GM12878 (cell line): ENCODE data around the gene CPLX4. TPM values are rescaled to one million over a fixed set of nuclear protein-coding genes. Genes with fewer than 3 reads are reported as not detected.

Source experiments
- ATAC-seq: fragments of 200-7000 bp; cut with Tn5 transposase; 3 replicates; pipeline ENCODE4 v1.9.1; 2020; ENCODE audit warnings: mild to moderate bottlenecking, moderate library complexity
- BruUV-seq: library from RNA; stranded (reverse); fragments of 400-500 nt; replicated peaks from 2 replicates; lab custom pipeline; 2021; lab: Mats Ljungman, UMichigan
- CTCF ChIA-PET: fragments of 300-600 bp; sonication (Branson Sonifier 250); formaldehyde crosslinking; extraction: SDS; loops from one replicate; lab custom pipeline; 2021; ENCODE audit warnings: inconsistent platforms; lab: Yijun Ruan, JAX
- POLR2A ChIA-PET: fragments of 350-600 bp; formaldehyde crosslinking; extraction: SDS; loops from one replicate; lab custom pipeline; 2021; ENCODE audit warnings: inconsistent platforms; lab: Charles Lee
- RAD21 ChIA-PET: fragments of 300-600 bp; sonication (Branson Sonifier 250); formaldehyde crosslinking; loops from one replicate; lab custom pipeline; 2023; ENCODE audit warnings: antibody characterized with exemption; ENCODE audit not compliant: unreplicated experiment; lab: Charles Lee
- SMC1A ChIA-PET: fragments of 300-600 bp; sonication (Branson Sonifier 250); formaldehyde crosslinking; loops from one replicate; lab custom pipeline; 2023; ENCODE audit not compliant: unreplicated experiment, uncharacterized antibody; lab: Charles Lee
- DNase-seq: peaks from one replicate; pipeline ENCODE4 v3.0.0-alpha.2; 2011; ENCODE audit warnings: low read depth, low spot score
- FAIRE-seq: peaks from 3 replicates; lab custom pipeline; 2011; peaks lifted over from hg19 to GRCh38; lab: Jason Lieb, UNC
- H2AFZ ChIP-seq: 2 replicates; pipeline ENCODE4 v1.6.0; 2011; ENCODE audit warnings: low read depth, low read length, control low read depth; ENCODE audit not compliant: control insufficient read depth
- H3K27ac ChIP-seq: 2 replicates; pipeline ENCODE4 v1.5.1; 2011; ENCODE audit warnings: control low read depth; ENCODE audit not compliant: control insufficient read depth, insufficient read depth
- H3K27me3 ChIP-seq, 2 experiments: replicated peaks in 1 of 2; 2 replicates each; pipeline versions ENCODE4 v1.6.0 to v1.6.1; 2011; ENCODE audit warnings: low read length in 1 of 2; ENCODE audit not compliant: control insufficient read depth in 2 of 2, insufficient read depth in 2 of 2
- H3K36me3 ChIP-seq, 2 experiments: 2 replicates each; pipeline ENCODE4 v1.5.1; 2011; ENCODE audit warnings: low read length in 1 of 2; ENCODE audit not compliant: control insufficient read depth in 2 of 2, insufficient read depth in 2 of 2
- H3K4me1 ChIP-seq: 2 replicates; pipeline ENCODE4 v1.6.1; 2011; ENCODE audit warnings: mild to moderate bottlenecking, low read length, moderate library complexity, mixed read lengths; ENCODE audit not compliant: control insufficient read depth, insufficient read depth
- H3K4me2 ChIP-seq: 2 replicates; pipeline ENCODE4 v1.6.0; 2011; ENCODE audit warnings: control low read depth; ENCODE audit not compliant: control insufficient read depth, insufficient read depth
- H3K4me3 ChIP-seq: fragments of 200-600 bp; sonication (generic); 2 replicates; pipeline ENCODE4 v1.5.1; 2016
- H3K79me2 ChIP-seq: 2 replicates; pipeline ENCODE4 v1.6.0; 2011; ENCODE audit warnings: low read length; ENCODE audit not compliant: control insufficient read depth, insufficient read depth
- H3K9ac ChIP-seq: 2 replicates; pipeline ENCODE4 v1.8.0; 2011; ENCODE audit warnings: low read length, control low read depth, mixed read lengths; ENCODE audit not compliant: control insufficient read depth, insufficient read depth
- H3K9me3 ChIP-seq: replicated peaks from 3 replicates; pipeline ENCODE4 v1.5.1; 2011; ENCODE audit warnings: mild to moderate bottlenecking, low read length; ENCODE audit not compliant: control insufficient read depth, insufficient read depth
- H4K20me1 ChIP-seq: 2 replicates; pipeline ENCODE4 v1.6.0; 2011; ENCODE audit not compliant: control insufficient read depth, insufficient read depth
- CHD4 ChIP-seq: fragments of 200-600 bp; sonication (generic); IDR thresholded peaks from 2 replicates; pipeline ENCODE4 v1.6.1; 2016; ENCODE audit warnings: mild to moderate bottlenecking
- CREB1 ChIP-seq: IDR thresholded peaks from 2 replicates; pipeline ENCODE4 v1.6.1; 2012; ENCODE audit warnings: low read depth, mild to moderate bottlenecking, inconsistent platforms
- IKZF2 ChIP-seq, 2 experiments: fragments of 450-650 bp; IDR thresholded peaks; 2 replicates each; pipeline ENCODE4 v1.6.1; 2017; ENCODE audit warnings: mild to moderate bottlenecking in 2 of 2, moderate library complexity in 2 of 2
- KDM1A ChIP-seq: fragments of 200-600 bp; sonication (generic); IDR thresholded peaks from 2 replicates; pipeline ENCODE4 v1.6.1; 2016; ENCODE audit warnings: borderline replicate concordance
- KLF5 ChIP-seq: fragments of 450-650 bp; IDR thresholded peaks from 2 replicates; pipeline ENCODE4 v1.6.1; 2014; ENCODE audit warnings: mild to moderate bottlenecking; ENCODE audit not compliant: partially characterized antibody
- MYB ChIP-seq: fragments of 150-350 bp; IDR thresholded peaks from 2 replicates; pipeline ENCODE4 v1.6.1; 2014; ENCODE audit warnings: mild to moderate bottlenecking, low read depth, low read length, borderline replicate concordance
- RAD21 ChIP-seq: IDR thresholded peaks from 2 replicates; pipeline ENCODE4 v1.6.1; 2011; ENCODE audit warnings: mild to moderate bottlenecking, low read depth, low read length, moderate library complexity; ENCODE audit not compliant: insufficient read depth
- WRNIP1 ChIP-seq: IDR thresholded peaks from 2 replicates; pipeline ENCODE4 v1.6.1; 2011; ENCODE audit warnings: low read depth, low read length, improper control_type of control experiment, borderline replicate concordance
- in situ Hi-C: fragments of 300-500 bp; cut with MboI; formaldehyde crosslinking; loops from 9 replicates; pipeline ENCODE4 v1.14.3; 2018; ENCODE audit warnings: mixed read lengths
- intact Hi-C: fragments of 100-400 bp; cut with micrococcal nuclease; formaldehyde crosslinking; loops from one replicate; pipeline ENCODE4 v1.14.2; 2022; ENCODE audit not compliant: unreplicated experiment
- polyA plus RNA-seq, 11 experiments: library from polyadenylated mRNA; depleted of rRNA in 4 of 11; unstranded in 6 of 11; stranded (reverse) in 5 of 11; fragments of >200 nt; fragmentation: Nextera tagmentation in 4 of 11; fragmentation: Illumina TruSeq in 1 of 11; extraction: Ambion mirVana in 4 of 11; extraction: Trizol in 1 of 11; gene quantifications; 1 replicate in 1 of 11; 2 replicates in 10 of 11; pipeline versions ENCODE4 v1.2.1 to v1.2.3, GENCODE V29; 2011 to 2016; ENCODE audit warnings: inconsistent platforms in 2 of 11, missing spikeins in 2 of 11, low read depth in 1 of 11
- total RNA-seq, 4 experiments: library from RNA; depleted of rRNA in 3 of 4; stranded (reverse); fragments of >200 nt in 3 of 4; fragmentation: Illumina TruSeq in 1 of 4; extraction: Trizol in 1 of 4; gene quantifications; 2 replicates each; pipeline versions ENCODE4 v1.2.1 to v1.2.3, GENCODE V29; 2013 to 2021
- TF ChIP-seq, protein P1 (sequence below): IDR thresholded peaks from 2 replicates; pipeline ENCODE4 v1.6.1; 2012; ENCODE audit warnings: mild to moderate bottlenecking, low read depth, low read length

CPLX4 gene
- total and polyA plus RNA-seq, 10 of the 15 experiments (the other 5 are each of a cell fraction or from before 2014, with no cell fraction given) = not detected

DNA sequence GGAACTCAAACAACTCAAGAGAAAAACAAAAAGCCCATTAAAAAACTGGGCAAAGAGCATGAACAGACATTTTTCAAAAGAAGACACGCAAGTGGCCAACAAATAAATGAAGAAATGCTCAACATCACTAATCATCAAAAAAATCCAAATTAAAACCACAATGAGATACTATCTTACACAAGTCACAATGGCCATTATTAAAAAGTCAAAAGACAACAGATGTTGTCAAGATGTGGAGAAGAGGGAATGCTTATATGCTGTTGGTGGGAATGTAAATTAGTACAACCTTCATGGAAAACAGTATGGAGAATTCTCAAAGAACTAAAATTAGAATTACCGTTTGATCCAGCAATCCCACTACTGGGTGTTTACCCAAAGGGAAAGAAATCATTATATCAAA is 25.5 kb upstream of the CPLX4 start (continued):
- TF ChIP-seq MYB (no peak), CHD4 (no peak), IKZF2 (IDR thresholded peaks at IDR 0.05) (no peak), KLF5 (no peak)
- TF ChIP-seq, all 136 proteins: peak for 0

DNA sequence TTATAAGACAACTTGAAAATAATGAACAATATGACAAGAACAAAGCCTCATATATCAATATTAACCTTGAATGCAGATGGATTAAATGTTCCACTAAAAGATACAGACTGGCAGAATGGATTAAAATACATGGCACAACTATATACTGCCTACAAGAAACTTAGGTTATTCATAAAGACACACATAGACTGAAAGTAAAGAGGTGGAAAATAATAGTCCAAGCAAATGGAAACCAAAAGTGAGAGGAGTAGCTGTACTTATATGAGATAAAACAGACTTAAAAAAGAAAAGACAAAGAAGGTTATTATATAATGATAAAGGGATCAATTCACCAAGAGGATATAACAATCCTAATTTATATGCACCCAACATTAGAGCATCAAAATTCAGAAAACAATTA is 22.4 kb upstream of the CPLX4 start:
- DNase-seq (no peak), ATAC-seq (peak; percentile 56), FAIRE-seq (no peak)
- CTCF ChIA-PET = no interaction called here
- H3K79me2 ChIP-seq = peaks cover 8% of the 10 kb centered on the region
- H3K27ac ChIP-seq = no peak overlapping the region
- H2AFZ ChIP-seq = no peak overlapping the region
- no peaks in the 10 kb centered on the region for H3K27me3 ChIP-seq
- H3K9me3 ChIP-seq = peaks cover 7% of the 10 kb centered on the region; the same call in 2 of the 3 replicates
- no peak overlapping the region for H3K4me3 ChIP-seq
- no peaks in the 10 kb centered on the region; the same call in 1 of the 2 replicates for H3K4me1 ChIP-seq
- BruUV-seq = no TSS peak
- SMC1A ChIA-PET = interaction anchor here (1.4 kb wide), 1 partner anchor 11 kb away, joined by 6 read pairs; no protein-coding TSS in a partner anchor
- RAD21 ChIA-PET = no interaction called here
- intact Hi-C loops = no loop called here
- H3K9ac ChIP-seq = no peak overlapping the region
- no peaks in the 10 kb centered on the region for H4K20me1 ChIP-seq
- TF ChIP-seq WRNIP1 = no peak
- TF ChIP-seq RAD21 = no peak
- no peak for TF ChIP-seq KDM1A
- no peak for TF ChIP-seq CREB1
- TF ChIP-seq, protein P1, sequence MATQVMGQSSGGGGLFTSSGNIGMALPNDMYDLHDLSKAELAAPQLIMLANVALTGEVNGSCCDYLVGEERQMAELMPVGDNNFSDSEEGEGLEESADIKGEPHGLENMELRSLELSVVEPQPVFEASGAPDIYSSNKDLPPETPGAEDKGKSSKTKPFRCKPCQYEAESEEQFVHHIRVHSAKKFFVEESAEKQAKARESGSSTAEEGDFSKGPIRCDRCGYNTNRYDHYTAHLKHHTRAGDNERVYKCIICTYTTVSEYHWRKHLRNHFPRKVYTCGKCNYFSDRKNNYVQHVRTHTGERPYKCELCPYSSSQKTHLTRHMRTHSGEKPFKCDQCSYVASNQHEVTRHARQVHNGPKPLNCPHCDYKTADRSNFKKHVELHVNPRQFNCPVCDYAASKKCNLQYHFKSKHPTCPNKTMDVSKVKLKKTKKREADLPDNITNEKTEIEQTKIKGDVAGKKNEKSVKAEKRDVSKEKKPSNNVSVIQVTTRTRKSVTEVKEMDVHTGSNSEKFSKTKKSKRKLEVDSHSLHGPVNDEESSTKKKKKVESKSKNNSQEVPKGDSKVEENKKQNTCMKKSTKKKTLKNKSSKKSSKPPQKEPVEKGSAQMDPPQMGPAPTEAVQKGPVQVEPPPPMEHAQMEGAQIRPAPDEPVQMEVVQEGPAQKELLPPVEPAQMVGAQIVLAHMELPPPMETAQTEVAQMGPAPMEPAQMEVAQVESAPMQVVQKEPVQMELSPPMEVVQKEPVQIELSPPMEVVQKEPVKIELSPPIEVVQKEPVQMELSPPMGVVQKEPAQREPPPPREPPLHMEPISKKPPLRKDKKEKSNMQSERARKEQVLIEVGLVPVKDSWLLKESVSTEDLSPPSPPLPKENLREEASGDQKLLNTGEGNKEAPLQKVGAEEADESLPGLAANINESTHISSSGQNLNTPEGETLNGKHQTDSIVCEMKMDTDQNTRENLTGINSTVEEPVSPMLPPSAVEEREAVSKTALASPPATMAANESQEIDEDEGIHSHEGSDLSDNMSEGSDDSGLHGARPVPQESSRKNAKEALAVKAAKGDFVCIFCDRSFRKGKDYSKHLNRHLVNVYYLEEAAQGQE = no peak
- TF ChIP-seq, all 136 proteins: peak for 0
- 0 out of 2 replicates have a peak overlapping the region, but pooled peaks have one; percentile 9 for H3K4me2 ChIP-seq
- H3K36me3 ChIP-seq = peaks cover 9 to 49% of the 10 kb centered on the region in 2 experiments
- in situ Hi-C loops = no loop called here
- POLR2A ChIA-PET = no interaction called here
